HCT116 (cell line): ENCODE data around the gene CCNC. TPM values are rescaled to one million over a fixed set of nuclear protein-coding genes. Genes with fewer than 3 reads are reported as not detected.

ENCODE experiments used
- ATAC-seq: fragments of 200-7000 bp; cut with Tn5 transposase; 2 replicates; pipeline ENCODE4 v1.9.1; 2020; ENCODE audit warnings: mild to moderate bottlenecking, moderate library complexity
- BruUV-seq: library from RNA; stranded (reverse); fragments of 400-500 nt; replicated peaks from 2 replicates; lab custom pipeline; 2021; lab: Mats Ljungman, UMichigan
- CTCF ChIA-PET: fragments of 300-600 bp; sonication (Branson Sonifier 250); formaldehyde crosslinking; loops from one replicate; lab custom pipeline; 2021; ENCODE audit warnings: antibody characterized with exemption; lab: Charles Lee
- POLR2A ChIA-PET: fragments of 300-600, 350-600 bp; sonication (Branson Sonifier 250); formaldehyde crosslinking; loops from one replicate; lab custom pipeline; 2021; ENCODE audit warnings: antibody characterized with exemption; lab: Charles Lee
- RAD21 ChIA-PET, 2 experiments: fragments of 300-600 bp; sonication (Branson Sonifier 250); formaldehyde crosslinking; loops; one replicate each; lab custom pipeline; 2023; ENCODE audit warnings: low total read pairs in 2 of 2; ENCODE audit not compliant: uncharacterized antibody in 2 of 2, unreplicated experiment in 2 of 2, low non-redundant PET in 1 of 2; lab: Charles Lee
- DNase-seq: peaks from one replicate; pipeline ENCODE4 v3.0.0-alpha.2; 2010; ENCODE audit warnings: low read depth, low spot score
- H2AFZ ChIP-seq: fragments of 200-600 bp; shearing (Covaris generic), sonication (generic); 2 replicates; pipeline ENCODE4 v1.6.1; 2017; ENCODE audit warnings: low read depth, mixed run types, mixed read lengths, antibody characterized with exemption, low read length; ENCODE audit not compliant: poor library complexity, severe bottlenecking
- H3K27ac ChIP-seq: 2 replicates; pipeline ENCODE4 v1.5.1; 2012; ENCODE audit warnings: low read depth, low read length
- H3K27me3 ChIP-seq: fragments of 200-600 bp; sonication (generic); 2 replicates; pipeline ENCODE4 v1.6.1; 2016; ENCODE audit warnings: mixed run types, low read length, mixed read lengths; ENCODE audit not compliant: insufficient read depth
- H3K36me3 ChIP-seq, 2 experiments: fragments of 200-500 bp in 1 of 2; fragments of 200-600 bp in 1 of 2; sonication (Bioruptor generic) in 1 of 2; sonication (generic) in 1 of 2; 2 replicates each; pipeline versions ENCODE4 v1.5.1 to v1.6.1; 2014 to 2016; ENCODE audit warnings: low read length in 2 of 2, inconsistent platforms in 1 of 2, mixed read lengths in 1 of 2, mixed run types in 1 of 2; ENCODE audit not compliant: insufficient read depth in 2 of 2, control insufficient read depth in 1 of 2
- H3K4me1 ChIP-seq, 2 experiments: fragments of 200-600 bp in 1 of 2; sonication (generic) in 1 of 2; 2 replicates each; pipeline versions ENCODE4 v1.5.1 to v1.6.1; 2012 to 2017; ENCODE audit warnings: low read length in 2 of 2, inconsistent platforms in 1 of 2, mild to moderate bottlenecking in 1 of 2, mixed read lengths in 1 of 2, mixed run types in 1 of 2, moderate library complexity in 1 of 2; ENCODE audit not compliant: insufficient read depth in 2 of 2, control insufficient read depth in 1 of 2
- H3K4me2 ChIP-seq: fragments of 200-600 bp; sonication (generic); 2 replicates; pipeline ENCODE4 v1.6.1; 2017; ENCODE audit warnings: mixed run types, low read length, mixed read lengths
- H3K4me3 ChIP-seq, 2 experiments: fragments of 200-600 bp in 1 of 2; sonication (generic) in 1 of 2; replicated peaks in 1 of 2; 2 replicates each; pipeline ENCODE4 v1.5.1; 2011 to 2016; ENCODE audit warnings: low read length in 2 of 2, control low read depth in 1 of 2, low read depth in 1 of 2, mild to moderate bottlenecking in 1 of 2, mixed read lengths in 1 of 2, mixed run types in 1 of 2
- H3K79me2 ChIP-seq: fragments of 200-600 bp; sonication (generic); 2 replicates; pipeline ENCODE4 v1.6.1; 2017; ENCODE audit warnings: mild to moderate bottlenecking, mixed run types, low read length, moderate library complexity, mixed read lengths; ENCODE audit not compliant: insufficient read depth
- H3K9ac ChIP-seq: fragments of 200-600 bp; sonication (generic); 2 replicates; pipeline ENCODE4 v1.6.1; 2016; ENCODE audit warnings: low read length, mixed read lengths
- H3K9me2 ChIP-seq: fragments of 200-600 bp; sonication (generic), shearing (Covaris generic); 2 replicates; pipeline ENCODE4 v1.6.1; 2017; ENCODE audit warnings: mixed run types, mild to moderate bottlenecking, moderate library complexity; ENCODE audit not compliant: insufficient read depth
- H3K9me3 ChIP-seq, 2 experiments: fragments of 200-500 bp in 1 of 2; fragments of 200-600 bp in 1 of 2; sonication (Bioruptor generic) in 1 of 2; sonication (generic) in 1 of 2; 2 replicates each; pipeline ENCODE4 v1.6.1; 2014 to 2017; ENCODE audit warnings: low read length in 2 of 2, mixed read lengths in 2 of 2, inconsistent platforms in 1 of 2, low read depth in 1 of 2, mild to moderate bottlenecking in 1 of 2, mixed run types in 1 of 2, moderate library complexity in 1 of 2; ENCODE audit not compliant: control insufficient read depth in 1 of 2, insufficient read depth in 1 of 2
- H4K20me1 ChIP-seq: fragments of 200-600 bp; sonication (generic), shearing (Covaris generic); 2 replicates; pipeline ENCODE4 v1.6.1; 2017; ENCODE audit warnings: mixed run types, mild to moderate bottlenecking, moderate library complexity; ENCODE audit not compliant: insufficient read depth
- EZH2 ChIP-seq: fragments of 200-600 bp; sonication (generic); IDR thresholded peaks from 2 replicates; pipeline ENCODE4 v1.6.1; 2017; ENCODE audit warnings: antibody characterized with exemption, mixed run types
- POLR2A ChIP-seq: IDR thresholded peaks from 2 replicates; pipeline ENCODE4 v1.7.0; 2011; ENCODE audit warnings: borderline replicate concordance; ENCODE audit not compliant: insufficient read depth, insufficient read length; ENCODE audit errors: extremely low read depth
- POLR2AphosphoS5 ChIP-seq: IDR thresholded peaks from 2 replicates; pipeline ENCODE4 v1.6.1; 2011; ENCODE audit warnings: mild to moderate bottlenecking, low read depth, low read length, moderate library complexity
- SP1 ChIP-seq: IDR thresholded peaks from 2 replicates; pipeline ENCODE4 v1.6.1; 2012; ENCODE audit warnings: low read depth
- TCF7L2 ChIP-seq: IDR thresholded peaks from 2 replicates; pipeline ENCODE4 v1.7.0; 2011; ENCODE audit warnings: borderline replicate concordance, inconsistent platforms; ENCODE audit not compliant: insufficient read depth, insufficient read length; ENCODE audit errors: extremely low read depth
- ZFX ChIP-seq: fragments of 450-650 bp; IDR thresholded peaks from 2 replicates; pipeline ENCODE4 v1.6.1; 2017
- intact Hi-C: fragments of 100-400 bp; cut with micrococcal nuclease; formaldehyde crosslinking; loops from 2 replicates; pipeline ENCODE4 v1.10.0; 2022
- total RNA-seq: library from RNA; stranded (reverse); gene quantifications from one replicate; pipeline ENCODE4 v1.2.1, GENCODE V29; 2021; ENCODE audit not compliant: unreplicated experiment
- TF ChIP-seq, protein P1 (sequence below): IDR thresholded peaks from 2 replicates; pipeline ENCODE4 v1.6.1; 2011; ENCODE audit warnings: mild to moderate bottlenecking, low read length, moderate library complexity; ENCODE audit not compliant: insufficient replicate concordance; ENCODE audit errors: extremely low read depth

Gene CCNC
- total RNA-seq, 1 experiment from 2014 or later: 78.5 TPM

DNA sequence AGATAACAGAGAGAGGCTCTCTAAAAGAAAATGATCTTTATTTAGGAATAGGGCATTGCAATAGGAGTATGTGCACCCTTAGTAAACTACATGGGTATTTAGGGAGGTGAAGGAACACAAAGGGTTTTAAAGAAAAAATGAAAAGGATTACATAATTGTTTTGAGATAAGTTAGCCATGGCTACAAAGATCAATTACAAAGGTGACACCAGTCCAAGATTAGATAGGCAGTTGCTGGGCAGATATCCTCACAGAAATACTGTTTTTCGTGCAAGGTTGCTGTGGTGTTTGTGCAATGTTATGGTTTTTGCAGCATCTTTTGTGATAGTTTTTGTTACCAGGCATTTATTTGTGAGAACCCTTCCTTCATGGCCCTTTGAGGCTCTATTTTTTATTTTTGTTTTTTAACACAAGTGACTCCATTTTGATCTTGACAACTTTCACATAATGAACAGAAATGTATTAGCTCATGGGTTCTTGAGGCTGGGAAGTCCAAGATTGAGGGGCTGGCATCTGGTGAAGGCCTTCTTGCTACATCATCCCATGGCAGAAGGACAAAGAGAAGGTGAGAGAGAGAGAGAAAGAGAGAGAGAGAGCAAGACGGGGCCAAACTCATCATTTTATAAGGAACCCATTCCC is 5.6 kb upstream of the CCNC start:
- CTCF ChIA-PET: no interaction called here
- no peak overlapping the region for H3K9ac ChIP-seq
- intact Hi-C loops: no loop called here
- H3K79me2 ChIP-seq: no peaks in the 10 kb centered on the region
- no peak for TF ChIP-seq TCF7L2
- no peak for TF ChIP-seq SP1
- TF ChIP-seq, protein P1, sequence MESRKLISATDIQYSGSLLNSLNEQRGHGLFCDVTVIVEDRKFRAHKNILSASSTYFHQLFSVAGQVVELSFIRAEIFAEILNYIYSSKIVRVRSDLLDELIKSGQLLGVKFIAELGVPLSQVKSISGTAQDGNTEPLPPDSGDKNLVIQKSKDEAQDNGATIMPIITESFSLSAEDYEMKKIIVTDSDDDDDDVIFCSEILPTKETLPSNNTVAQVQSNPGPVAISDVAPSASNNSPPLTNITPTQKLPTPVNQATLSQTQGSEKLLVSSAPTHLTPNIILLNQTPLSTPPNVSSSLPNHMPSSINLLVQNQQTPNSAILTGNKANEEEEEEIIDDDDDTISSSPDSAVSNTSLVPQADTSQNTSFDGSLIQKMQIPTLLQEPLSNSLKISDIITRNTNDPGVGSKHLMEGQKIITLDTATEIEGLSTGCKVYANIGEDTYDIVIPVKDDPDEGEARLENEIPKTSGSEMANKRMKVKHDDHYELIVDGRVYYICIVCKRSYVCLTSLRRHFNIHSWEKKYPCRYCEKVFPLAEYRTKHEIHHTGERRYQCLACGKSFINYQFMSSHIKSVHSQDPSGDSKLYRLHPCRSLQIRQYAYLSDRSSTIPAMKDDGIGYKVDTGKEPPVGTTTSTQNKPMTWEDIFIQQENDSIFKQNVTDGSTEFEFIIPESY: no peak
- no peak for TF ChIP-seq POLR2A
- no peak for TF ChIP-seq ZFX
- no peak for TF ChIP-seq EZH2
- no peak for TF ChIP-seq POLR2AphosphoS5
- no peaks in the 10 kb centered on the region for H3K4me1 ChIP-seq
- H4K20me1 ChIP-seq: no peaks in the 10 kb centered on the region
- H3K9me2 ChIP-seq: no peaks in the 10 kb centered on the region
- no peaks in the 10 kb centered on the region for H3K27me3 ChIP-seq
- no peak for ATAC-seq
- no peaks in the 10 kb centered on the region for H3K36me3 ChIP-seq
- no peak overlapping the region for H3K4me3 ChIP-seq
- DNase-seq: no peak
- RAD21 ChIA-PET: no interaction called here
- no peak overlapping the region for H3K27ac ChIP-seq
- H2AFZ ChIP-seq: no peak overlapping the region
- no TSS peak for BruUV-seq
- H3K4me2 ChIP-seq: no peak overlapping the region
- POLR2A ChIA-PET: no interaction called here
- no peaks in the 10 kb centered on the region for H3K9me3 ChIP-seq
